Measurements from ENCODE around the gene ABCG1.

The ABCG1 gene

GRCh38 chr21:42282021-42282420 lies 63.1 kb downstream of the ABCG1 start:
- TF ChIP-seq ZFX (IDR thresholded peaks at IDR 0.05; ENCODE audit: borderline replicate concordance) = no peak
- TF ChIP-seq CTCF (IDR thresholded peaks at IDR 0.05) = no peak
- no peak overlapping the region for H3K27ac ChIP-seq

GRCh38 chr21:42282715-42283114 lies 63.8 kb downstream of the ABCG1 start:
- H3K27ac ChIP-seq = no peak overlapping the region
- no peak for TF ChIP-seq CTCF (IDR thresholded peaks at IDR 0.05)
- no peak for TF ChIP-seq ZFX (IDR thresholded peaks at IDR 0.05; ENCODE audit: borderline replicate concordance)

- no peak overlapping the region for H3K27ac ChIP-seq
- TF ChIP-seq CTCF (IDR thresholded peaks at IDR 0.05) (no peak), ZFX (IDR thresholded peaks at IDR 0.05; ENCODE audit: borderline replicate concordance) (no peak)
Observed at GRCh38 chr21:42285569-42286245, 66.8 kb downstream of the ABCG1 start.

- H3K27ac ChIP-seq = no peak overlapping the region
- TF ChIP-seq CTCF (IDR thresholded peaks at IDR 0.05) = no peak
- TF ChIP-seq ZFX (IDR thresholded peaks at IDR 0.05; ENCODE audit: borderline replicate concordance) = no peak
Observed at GRCh38 chr21:42286416-42286815, 67.5 kb downstream of the ABCG1 start.

GRCh38 chr21:42287193-42288083 lies 68.5 kb downstream of the ABCG1 start:
- H3K27ac ChIP-seq = no peak overlapping the region
- TF ChIP-seq ZFX (IDR thresholded peaks at IDR 0.05; ENCODE audit: borderline replicate concordance) = no peak
- TF ChIP-seq CTCF (IDR thresholded peaks at IDR 0.05) = no peak

- H3K27ac ChIP-seq = no peak overlapping the region
- TF ChIP-seq CTCF (IDR thresholded peaks at IDR 0.05) = no peak
- no peak for TF ChIP-seq ZFX (IDR thresholded peaks at IDR 0.05; ENCODE audit: borderline replicate concordance)
Observed at GRCh38 chr21:42288962-42289361, 70.0 kb downstream of the ABCG1 start.

- TF ChIP-seq ZFX (IDR thresholded peaks at IDR 0.05; ENCODE audit: borderline replicate concordance) (no peak), CTCF (IDR thresholded peaks at IDR 0.05) (no peak)
- no peak overlapping the region for H3K27ac ChIP-seq
Observed at GRCh38 chr21:42289926-42290325, 71.0 kb downstream of the ABCG1 start.
